Thoracic aorta (tissue), 2 donors: ENCODE data around the gene ACVR1B. TPM values are rescaled to one million over a fixed set of nuclear protein-coding genes. Genes with fewer than 3 reads are reported as not detected.

Source experiments
- ATAC-seq: fragments of 150-250 bp; one replicate; pipeline ENCODE4 v1.8.0; 2017; ENCODE audit warnings: low read depth; ENCODE audit not compliant: insufficient number of reproducible peaks, low FRiP score
- DNase-seq: peaks from one replicate; pipeline ENCODE4 v3.0.0-alpha.2; 2020; ENCODE audit warnings: low spot score
- H3K27ac ChIP-seq, 2 donors: fragments of 200-600 bp; sonication (generic); 1 replicate in 1 of 2; 2 replicates in 1 of 2; pipeline ENCODE4 v1.5.1; 2016; ENCODE audit warnings: mild to moderate bottlenecking in 2 of 2, moderate library complexity in 2 of 2
- H3K27me3 ChIP-seq: fragments of 200-600 bp; sonication (generic); replicated peaks from 2 replicates; pipeline ENCODE4 v1.6.0; 2016; ENCODE audit warnings: mild to moderate bottlenecking; ENCODE audit not compliant: insufficient read depth
- H3K36me3 ChIP-seq: fragments of 200-600 bp; sonication (generic); one replicate; pipeline ENCODE4 v1.5.1; 2016
- H3K4me1 ChIP-seq, 2 donors: fragments of 200-600 bp; sonication (generic); 1 replicate in 1 of 2; 2 replicates in 1 of 2; pipeline versions ENCODE4 v1.5.1 to v1.6.0; 2016; ENCODE audit warnings: low read depth in 2 of 2, mild to moderate bottlenecking in 1 of 2; ENCODE audit not compliant: control insufficient read depth in 1 of 2
- H3K4me3 ChIP-seq: fragments of 200-600 bp; sonication (generic); 2 replicates; pipeline ENCODE4 v1.5.1; 2016; ENCODE audit warnings: mild to moderate bottlenecking
- H3K9me3 ChIP-seq: fragments of 200-600 bp; sonication (generic); 2 replicates; pipeline ENCODE4 v1.5.1; 2016
- total RNA-seq, 2 donors: library from RNA; depleted of rRNA; stranded (reverse); fragments of >200 nt; gene quantifications; one replicate each; pipeline versions ENCODE4 v1.1.0 to v1.2.3, GENCODE V29; 2016
- TF ChIP-seq, protein P1 (sequence below): fragments of 200-600 bp; sonication (generic); IDR thresholded peaks from one replicate; pipeline ENCODE4 v1.5.1; 2019; ENCODE audit warnings: antibody characterized with exemption

ACVR1B gene
- total RNA-seq, 2 donors from 2014 or later, result 9.9 to 24.4 TPM

DNA sequence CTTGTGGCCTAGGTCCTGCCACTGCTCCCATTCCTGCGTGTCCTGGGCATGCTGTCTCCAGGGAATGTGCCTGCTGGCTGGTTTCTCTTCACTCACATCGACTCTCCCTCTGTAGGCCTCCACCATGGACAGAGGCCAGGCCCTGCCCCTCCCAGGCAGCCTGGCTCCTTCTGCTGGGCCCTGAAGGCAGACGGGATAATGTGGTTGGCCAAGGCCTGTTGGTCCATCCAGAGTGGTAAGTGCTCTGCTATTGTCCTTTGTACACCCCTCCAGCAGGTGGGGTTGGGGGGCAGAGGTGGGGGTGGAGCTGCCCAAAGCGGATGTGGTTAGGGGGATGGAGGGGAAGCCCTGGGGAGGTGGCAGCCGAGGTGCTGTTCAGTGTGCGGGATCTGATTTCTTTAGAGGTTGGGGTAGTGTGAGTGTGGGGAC, 90.2 kb downstream of the ACVR1B start:
- DNase-seq, result no peak
- H3K27me3 ChIP-seq, result no peaks in the 10 kb centered on the region
- ATAC-seq, result no peak
- H3K4me1 ChIP-seq, result peaks cover 52 to 71% of the 10 kb centered on the region in 2 donors
- H3K36me3 ChIP-seq, result no peaks in the 10 kb centered on the region
- no peaks in the 10 kb centered on the region for H3K9me3 ChIP-seq
- TF ChIP-seq, protein P1, sequence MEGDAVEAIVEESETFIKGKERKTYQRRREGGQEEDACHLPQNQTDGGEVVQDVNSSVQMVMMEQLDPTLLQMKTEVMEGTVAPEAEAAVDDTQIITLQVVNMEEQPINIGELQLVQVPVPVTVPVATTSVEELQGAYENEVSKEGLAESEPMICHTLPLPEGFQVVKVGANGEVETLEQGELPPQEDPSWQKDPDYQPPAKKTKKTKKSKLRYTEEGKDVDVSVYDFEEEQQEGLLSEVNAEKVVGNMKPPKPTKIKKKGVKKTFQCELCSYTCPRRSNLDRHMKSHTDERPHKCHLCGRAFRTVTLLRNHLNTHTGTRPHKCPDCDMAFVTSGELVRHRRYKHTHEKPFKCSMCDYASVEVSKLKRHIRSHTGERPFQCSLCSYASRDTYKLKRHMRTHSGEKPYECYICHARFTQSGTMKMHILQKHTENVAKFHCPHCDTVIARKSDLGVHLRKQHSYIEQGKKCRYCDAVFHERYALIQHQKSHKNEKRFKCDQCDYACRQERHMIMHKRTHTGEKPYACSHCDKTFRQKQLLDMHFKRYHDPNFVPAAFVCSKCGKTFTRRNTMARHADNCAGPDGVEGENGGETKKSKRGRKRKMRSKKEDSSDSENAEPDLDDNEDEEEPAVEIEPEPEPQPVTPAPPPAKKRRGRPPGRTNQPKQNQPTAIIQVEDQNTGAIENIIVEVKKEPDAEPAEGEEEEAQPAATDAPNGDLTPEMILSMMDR, result no peak
- peak overlapping the region; percentile 96 to 100 for H3K27ac ChIP-seq
- H3K4me3 ChIP-seq, result no peak overlapping the region

DNA sequence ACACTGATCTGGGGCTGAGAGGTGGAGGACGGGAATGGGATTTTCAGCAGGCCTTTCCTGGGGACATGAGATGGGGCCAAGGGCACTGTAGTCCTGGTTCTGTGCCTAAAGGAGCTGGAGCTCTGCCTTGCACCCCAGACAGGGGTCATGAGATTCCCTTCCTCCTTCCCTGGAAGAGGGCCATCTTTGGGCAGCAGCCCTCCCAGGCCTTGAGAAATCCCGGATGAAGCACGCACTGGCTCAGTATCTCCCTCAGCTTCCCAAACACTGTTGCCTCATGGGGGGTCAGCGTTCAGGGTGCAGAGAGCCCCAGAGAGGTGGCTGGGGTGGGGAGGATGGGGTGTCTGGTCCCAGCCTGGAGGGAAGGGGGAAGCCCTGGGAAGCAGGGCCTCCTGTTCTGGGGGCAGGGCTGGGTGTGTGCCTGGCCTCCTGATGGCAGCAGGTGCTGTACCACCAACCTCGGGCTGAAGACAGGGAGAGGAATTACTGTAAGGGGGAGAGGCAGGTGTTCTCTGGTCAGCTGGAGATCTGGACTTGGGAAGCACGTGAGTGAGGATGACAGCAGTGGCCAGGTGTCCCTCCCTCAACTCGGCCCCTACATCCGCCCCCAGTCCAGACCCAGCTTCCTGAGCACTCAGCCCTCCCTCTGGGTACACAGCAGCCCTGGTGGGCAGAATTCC, 91.3 kb downstream of the ACVR1B start:
- TF ChIP-seq, protein P1, result no peak
- DNase-seq (no peak), ATAC-seq (no peak)
- Histone ChIP-seq H3K27me3 (no peaks in the 10 kb centered on the region), H3K4me3 (peak overlapping the region; percentile 68), H3K27ac (peak overlapping the region; percentile 96 to 100), H3K36me3 (no peaks in the 10 kb centered on the region), H3K9me3 (no peaks in the 10 kb centered on the region), H3K4me1 (peaks cover 51 to 71% of the 10 kb centered on the region in 2 donors)

DNA sequence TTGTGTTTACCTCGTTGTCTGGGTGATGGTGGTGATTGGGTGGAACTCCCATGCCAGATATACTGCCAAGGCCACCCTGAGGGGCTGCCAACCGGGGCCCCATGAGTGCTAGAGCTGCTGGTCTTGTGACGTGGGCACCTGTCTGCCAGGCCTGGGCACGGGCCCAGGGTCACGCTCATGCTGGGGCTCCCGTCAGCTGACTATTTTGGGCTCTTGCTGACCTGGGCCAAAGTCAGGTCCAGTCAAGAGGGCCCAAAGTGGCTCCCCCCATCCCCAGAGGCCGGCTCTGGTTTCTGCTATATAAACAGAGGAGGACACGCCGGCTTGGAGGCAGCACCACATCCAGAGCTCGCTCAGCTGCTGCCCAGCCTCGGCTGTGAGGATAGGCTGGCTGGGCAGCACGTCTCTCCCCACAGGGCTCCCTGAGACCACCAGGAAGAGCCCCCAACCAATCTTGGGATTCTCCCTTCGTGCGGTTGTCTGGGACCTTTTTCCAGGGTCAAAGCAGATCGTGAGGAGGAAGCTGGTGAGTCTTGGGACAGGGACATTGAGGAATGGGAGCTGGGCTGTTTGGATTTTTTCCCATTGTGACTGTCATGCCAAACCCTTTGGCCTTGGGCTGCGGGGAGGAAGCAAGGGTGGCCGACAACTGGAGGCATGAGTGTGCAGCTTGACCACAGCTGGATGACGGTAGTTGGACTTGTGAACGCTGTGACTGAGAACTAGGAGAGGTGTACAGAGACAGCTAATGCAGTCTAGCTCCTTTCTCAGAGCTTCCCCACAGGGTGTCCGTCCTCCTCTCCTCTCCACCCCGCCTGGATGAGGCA, 92.1 kb downstream of the ACVR1B start:
- peaks cover 49 to 64% of the 10 kb centered on the region in 2 donors for H3K4me1 ChIP-seq
- TF ChIP-seq, protein P1, result no peak
- no peaks in the 10 kb centered on the region for H3K9me3 ChIP-seq
- no peaks in the 10 kb centered on the region for H3K27me3 ChIP-seq
- H3K36me3 ChIP-seq, result no peaks in the 10 kb centered on the region
- DNase-seq, result peak; percentile 58
- ATAC-seq, result peak; percentile 63
- H3K4me3 ChIP-seq, result peak overlapping the region; percentile 68
- peak overlapping the region; percentile 96 to 100 for H3K27ac ChIP-seq

DNA sequence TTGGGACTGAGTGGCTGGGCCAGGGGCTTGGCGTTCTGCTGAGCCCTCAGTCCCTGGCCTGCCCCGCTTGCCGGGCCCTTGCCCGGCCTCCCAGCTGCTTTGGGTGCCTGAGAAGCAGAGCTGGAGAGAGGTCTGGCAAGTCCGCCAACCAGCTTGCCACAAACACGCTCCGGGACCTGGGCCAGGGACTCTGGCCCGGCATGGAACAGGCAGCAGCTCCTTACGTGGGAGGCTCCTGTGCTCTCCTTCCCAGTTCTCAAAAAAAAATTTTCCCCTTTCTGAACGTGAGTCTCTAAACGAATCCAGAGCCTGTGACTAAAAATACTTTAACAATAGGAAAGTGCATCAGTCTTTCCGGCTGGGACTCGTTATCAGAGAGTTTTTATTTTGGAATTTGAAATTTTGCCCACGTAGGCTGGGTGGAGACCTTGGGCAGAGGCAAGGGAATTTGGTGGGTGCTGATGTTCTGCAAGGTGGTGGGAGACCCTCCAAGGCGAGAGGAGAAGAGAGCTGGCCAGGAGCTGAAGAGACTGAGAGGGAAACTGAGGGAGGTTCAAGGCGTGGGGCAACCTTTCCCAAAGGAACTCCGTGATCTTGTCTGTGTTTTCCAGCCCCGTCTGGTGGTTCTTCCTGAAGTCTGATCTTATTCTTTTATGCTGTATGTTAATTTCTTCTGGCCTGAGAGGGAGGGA, 92.9 kb downstream of the ACVR1B start:
- ATAC-seq, result peak; percentile 58
- H3K4me1 ChIP-seq, result peaks cover 43 to 59% of the 10 kb centered on the region in 2 donors
- peak overlapping the region; percentile 96 to 100 for H3K27ac ChIP-seq
- TF ChIP-seq, protein P1, result no peak
- DNase-seq, result no peak
- H3K36me3 ChIP-seq, result no peaks in the 10 kb centered on the region
- peak overlapping the region; percentile 68 for H3K4me3 ChIP-seq
- no peaks in the 10 kb centered on the region for H3K27me3 ChIP-seq
- no peaks in the 10 kb centered on the region for H3K9me3 ChIP-seq

DNA sequence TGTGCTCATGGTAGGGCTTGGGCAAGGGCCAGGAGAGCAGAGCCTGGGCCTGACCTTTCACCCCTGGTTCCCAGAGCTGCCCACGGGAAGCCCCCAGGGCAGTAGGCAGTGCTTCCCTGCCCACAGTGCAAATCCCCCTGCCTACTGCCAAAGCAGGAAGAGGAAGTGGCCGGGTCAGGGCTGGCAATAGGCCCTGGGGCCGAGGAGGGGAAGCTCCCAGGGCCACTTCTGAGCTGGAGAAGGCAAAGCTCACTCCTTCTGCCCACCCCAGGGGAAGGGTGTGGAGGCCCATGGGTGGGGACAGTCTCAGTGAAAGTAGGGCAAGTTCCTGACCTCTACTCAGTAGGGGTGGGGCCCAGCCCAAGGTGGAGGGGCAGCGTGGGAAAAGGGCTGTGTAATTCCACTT, 94.3 kb downstream of the ACVR1B start:
- peaks cover 50 to 72% of the 10 kb centered on the region in 2 donors for H3K4me1 ChIP-seq

More for the DNA sequence above, 94.3 kb downstream of the ACVR1B start:
- ATAC-seq (no peak), DNase-seq (no peak)
- Histone ChIP-seq H3K27me3 (no peaks in the 10 kb centered on the region), H3K9me3 (no peaks in the 10 kb centered on the region), H3K36me3 (no peaks in the 10 kb centered on the region), H3K4me3 (no peak overlapping the region), H3K27ac (peak overlapping the region in 1 of 2 donors; percentile 100)
- TF ChIP-seq, protein P1, result no peak
